HG03103 (cell line): ENCODE measurements around the gene RGS13.
A peak's percentile ranks its signal among the peaks of the same experiment; 100 is the strongest.
"Not testable (repeated sequence)": the region's sequence is repeated elsewhere in the genome, so short reads cannot be mapped to it uniquely, and the experiment has no call there.

Experiments
- ATAC-seq: cut with Tn5 transposase; IDR thresholded peaks from one replicate; pipeline ENCODE4 v1.9.1; 2021; ENCODE audit warnings: low read depth; ENCODE audit not compliant: unreplicated experiment

Gene RGS13

GRCh38 chr1:192669174-192669573, 33.2 kb downstream of the RGS13 start:
- no peak for ATAC-seq

DNA sequence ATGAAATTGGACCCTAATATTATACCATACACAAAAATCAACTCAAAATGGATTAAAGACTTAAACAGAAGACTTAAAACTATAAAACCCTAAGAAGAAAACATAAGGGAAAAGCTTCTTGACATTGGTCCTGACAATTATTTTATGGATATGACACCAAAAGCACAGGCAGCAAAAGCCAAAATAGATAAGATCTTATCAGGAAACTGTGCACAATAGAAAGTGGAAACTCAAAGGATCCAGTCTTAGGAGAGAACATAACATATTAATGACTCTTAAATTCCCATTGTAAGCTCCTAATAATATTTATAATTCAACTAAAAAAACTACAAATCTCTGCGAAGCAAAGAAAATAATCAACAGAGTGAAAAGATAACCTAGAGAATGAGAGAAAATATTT, 39.8 kb downstream of the RGS13 start:
- no peak for ATAC-seq

GRCh38 chr1:192678099-192678498, 42.2 kb downstream of the RGS13 start:
- no peak for ATAC-seq

- ATAC-seq = no peak
Measured at GRCh38 chr1:192682335-192682734, 46.4 kb downstream of the RGS13 start.

- ATAC-seq = not testable (repeated sequence)
Measured at GRCh38 chr1:192683081-192683480, 47.1 kb downstream of the RGS13 start.

- ATAC-seq = no peak
Measured at GRCh38 chr1:192689459-192689858, 53.5 kb downstream of the RGS13 start.

DNA sequence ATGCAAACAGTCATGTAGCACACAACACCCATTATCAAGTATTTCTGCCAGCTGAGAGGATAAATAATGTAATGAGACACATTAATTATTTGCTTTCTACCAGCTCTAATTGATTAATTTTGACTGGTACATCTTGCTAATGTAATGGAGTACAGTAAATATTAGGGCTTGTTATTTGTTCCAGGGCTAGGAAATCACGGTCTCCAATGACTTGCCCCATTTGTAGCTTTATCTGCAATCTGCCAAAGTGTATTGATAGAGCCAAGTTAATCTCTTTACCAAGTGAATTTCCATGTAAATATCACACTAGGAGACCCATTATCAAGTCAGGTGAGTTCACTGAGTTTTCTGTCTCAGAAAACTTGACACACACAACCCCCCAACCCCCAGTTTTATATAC, 55.1 kb downstream of the RGS13 start:
- no peak for ATAC-seq

- no peak for ATAC-seq
Measured at GRCh38 chr1:192696082-192696481, 60.1 kb downstream of the RGS13 start.

- ATAC-seq = no peak
Measured at GRCh38 chr1:192697771-192698170, 61.8 kb downstream of the RGS13 start.

- no peak for ATAC-seq
Measured at GRCh38 chr1:192698731-192699130, 62.8 kb downstream of the RGS13 start.

GRCh38 chr1:192700834-192701271, 64.9 kb downstream of the RGS13 start:
- ATAC-seq = no peak

- no peak for ATAC-seq
Measured at GRCh38 chr1:192702212-192702902, 66.4 kb downstream of the RGS13 start.

DNA sequence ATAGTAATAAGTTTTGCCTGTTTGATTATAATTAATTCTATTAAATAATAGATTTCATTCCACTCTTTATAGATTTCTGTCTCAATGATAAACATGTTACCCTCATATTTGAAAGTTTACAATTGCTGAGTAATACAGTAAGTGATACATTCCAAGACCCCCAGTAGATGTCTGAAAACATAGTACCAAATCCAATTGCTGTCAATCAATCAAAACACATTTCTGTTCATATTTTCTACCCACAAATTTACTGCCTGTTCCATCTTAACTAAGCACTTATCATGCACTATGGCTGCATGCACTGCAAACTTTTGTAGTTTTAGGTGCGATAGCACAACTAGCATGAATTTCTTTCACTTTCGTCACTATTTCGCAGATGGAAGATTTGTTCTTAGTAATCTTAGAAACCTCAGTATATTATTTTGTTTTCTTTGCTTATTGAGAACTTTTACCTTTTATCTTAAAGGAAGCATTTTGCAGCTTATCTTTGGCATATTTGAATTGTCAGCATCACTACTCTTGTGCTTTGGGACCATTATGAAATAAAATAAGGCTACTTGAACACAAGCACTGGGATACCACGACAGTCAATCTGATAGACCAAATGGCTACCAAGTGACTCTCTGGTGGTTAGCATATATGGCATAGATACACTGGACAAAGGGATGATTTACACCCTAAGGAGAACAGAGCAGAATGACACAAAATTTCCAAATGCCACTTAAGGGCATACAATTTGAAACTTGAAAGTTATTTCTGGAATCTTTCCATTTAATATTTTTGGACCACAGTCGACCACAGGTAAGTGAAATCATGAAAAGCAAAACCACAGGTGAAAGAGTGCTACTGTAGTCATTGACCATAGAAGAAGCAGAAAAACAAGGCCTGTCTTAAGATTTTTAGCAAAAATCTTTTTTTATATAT, 67.6 kb downstream of the RGS13 start:
- ATAC-seq = peak; percentile 72

DNA sequence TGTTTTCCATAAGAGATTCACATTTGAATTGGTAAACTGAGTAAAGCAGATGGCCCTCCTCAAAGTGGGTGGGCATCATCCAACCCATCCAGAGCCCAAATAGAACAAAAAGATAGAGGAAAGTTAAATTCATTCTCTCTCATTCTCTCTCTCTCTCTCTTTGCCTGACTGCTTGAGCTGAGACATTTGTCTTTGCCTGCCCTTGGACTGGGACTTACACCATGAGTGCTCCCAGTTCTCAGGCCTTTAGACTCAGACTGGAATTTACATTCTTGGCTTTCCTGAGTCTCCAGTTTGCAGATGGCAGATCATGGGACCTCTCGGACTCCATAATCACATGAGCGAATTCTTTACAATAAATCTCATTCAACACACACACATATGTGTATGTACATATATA, 69.6 kb downstream of the RGS13 start:
- no peak for ATAC-seq

DNA sequence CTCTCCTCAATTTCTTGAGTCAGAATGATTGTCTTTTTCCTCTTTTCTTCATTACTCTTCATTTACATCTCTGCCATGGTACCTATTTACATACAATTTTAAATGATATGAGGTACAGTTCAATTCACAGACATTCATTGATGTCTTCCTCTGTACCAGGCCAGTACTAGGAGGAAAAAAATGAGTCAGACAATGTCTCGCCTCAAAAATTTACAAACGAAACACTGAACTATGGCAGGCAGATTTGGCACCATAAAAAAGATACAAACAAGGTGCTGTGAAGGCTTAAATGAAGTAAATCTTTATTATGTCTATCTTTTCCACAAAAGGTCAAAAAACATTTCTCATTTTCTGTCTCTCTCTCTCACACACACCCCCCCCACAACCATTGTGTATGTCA, 71.0 kb downstream of the RGS13 start:
- ATAC-seq = no peak

DNA sequence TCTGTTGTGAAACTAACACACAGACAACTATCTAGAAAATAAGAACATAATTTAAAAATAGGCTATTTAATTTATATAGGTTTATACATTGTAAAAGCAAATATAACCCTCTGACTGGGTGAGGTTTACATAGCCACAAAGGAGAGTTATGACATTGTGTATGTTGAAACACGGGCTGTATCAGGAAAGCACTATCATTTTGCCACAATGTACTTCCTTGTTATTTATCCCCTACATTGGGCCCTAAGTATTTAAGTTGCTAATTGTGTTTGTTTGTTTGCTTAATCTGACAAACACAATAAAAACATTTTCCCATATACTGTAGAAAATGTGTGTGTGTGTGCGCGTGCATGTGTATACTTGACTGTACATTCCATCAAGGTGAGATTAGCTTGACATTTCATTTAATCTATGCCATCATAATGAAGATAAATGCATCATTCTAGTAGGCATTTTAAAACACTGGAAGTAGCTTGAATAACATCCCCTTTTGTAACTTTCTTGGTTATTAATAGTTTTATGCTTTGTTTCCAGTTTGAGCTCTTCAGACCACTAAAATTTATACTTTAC, 72.1 kb downstream of the RGS13 start:
- no peak for ATAC-seq

DNA sequence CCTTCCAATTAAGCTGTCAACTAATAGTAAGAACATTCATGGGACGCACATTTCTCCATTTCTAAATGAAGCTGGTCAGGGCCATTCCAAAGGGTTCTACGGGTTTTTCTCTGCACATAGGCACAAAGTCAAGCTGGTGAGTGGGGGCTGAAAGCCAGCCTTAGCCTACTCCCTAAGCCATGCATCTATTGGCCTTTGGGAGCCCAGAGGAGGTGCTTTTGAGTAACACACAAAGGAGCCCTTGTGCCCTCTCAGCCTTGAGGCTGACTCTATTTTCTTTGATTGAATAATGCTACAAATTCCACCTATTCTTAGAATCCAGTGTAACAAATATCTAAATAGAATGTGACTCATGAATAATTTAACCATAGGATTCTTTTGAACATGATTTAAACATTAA, 73.6 kb downstream of the RGS13 start:
- no peak for ATAC-seq
